Ascending aorta (tissue), 2 donors: ENCODE results near the gene SNX10. TPM values are rescaled to one million over a fixed set of nuclear protein-coding genes. Genes with fewer than 3 reads are reported as not detected.

Experiments
- DNase-seq, 2 donors: peaks; one replicate each; pipeline ENCODE4 v3.0.0-alpha.2; 2019; ENCODE audit warnings: low spot score in 2 of 2
- H3K27ac ChIP-seq, 2 donors: fragments of 200-600 bp; sonication (generic); one replicate each; pipeline ENCODE4 v1.5.1; 2016 to 2017; ENCODE audit warnings: mild to moderate bottlenecking in 1 of 2
- H3K27me3 ChIP-seq: fragments of 200-600 bp; sonication (generic); one replicate; pipeline ENCODE4 v1.5.1; 2017
- H3K36me3 ChIP-seq, 2 donors: fragments of 200-600 bp; sonication (generic); one replicate each; pipeline ENCODE4 v1.5.1; 2016
- H3K4me1 ChIP-seq, 2 donors: fragments of 200-600 bp; sonication (generic); one replicate each; pipeline ENCODE4 v1.5.1; 2016 to 2017; ENCODE audit warnings: mild to moderate bottlenecking in 1 of 2
- H3K4me3 ChIP-seq, 2 donors: fragments of 200-600 bp; sonication (generic); one replicate each; pipeline ENCODE4 v1.5.1; 2016 to 2017; ENCODE audit warnings: mild to moderate bottlenecking in 1 of 2
- H3K9me3 ChIP-seq, 2 donors: fragments of 200-600 bp; sonication (generic); one replicate each; pipeline ENCODE4 v1.5.1; 2016
- CTCF ChIP-seq, 3 experiments: fragments of 200-600 bp in 2 of 3; fragments of 450-650 bp in 1 of 3; sonication (generic) in 2 of 3; IDR thresholded peaks; one replicate each; pipeline ENCODE4 v1.5.1; 2016 to 2019; ENCODE audit warnings: antibody characterized with exemption in 3 of 3, mild to moderate bottlenecking in 1 of 3, moderate library complexity in 1 of 3
- intact Hi-C: fragments of 100-400 bp; cut with DNase I; formaldehyde crosslinking; loops from one replicate; pipeline ENCODE4 v1.15.1; 2023
- total RNA-seq: library from RNA; depleted of rRNA; stranded (reverse); fragments of >200 nt; gene quantifications from one replicate; pipeline ENCODE4 v1.1.0, GENCODE V29; 2016

SNX10 gene
- total RNA-seq, 1 donor from 2014 or later: 3.5 TPM

- Histone ChIP-seq H3K27ac (no peak overlapping the region), H3K4me3 (no peak overlapping the region), H3K36me3 (no peaks in the 10 kb centered on the region), H3K9me3 (no peaks in the 10 kb centered on the region), H3K27me3 (peaks cover 20% of the 10 kb centered on the region), H3K4me1 (peaks cover 0 to 4% of the 10 kb centered on the region in 2 donors)
- TF ChIP-seq CTCF (IDR thresholded peaks at IDR 0.05): no peak
- no peak for DNase-seq
- intact Hi-C loops: no loop called here
These were observed 86.4 kb downstream of the SNX10 start for GRCh38 chr7:26378016-26378415.

GRCh38 chr7:26379711-26380110, 88.0 kb downstream of the SNX10 start:
- peaks cover 15% of the 10 kb centered on the region for H3K27me3 ChIP-seq
- TF ChIP-seq CTCF (IDR thresholded peaks at IDR 0.05): no peak
- H3K27ac ChIP-seq: no peak overlapping the region
- peaks cover 0 to 4% of the 10 kb centered on the region in 2 donors for H3K4me1 ChIP-seq
- no peaks in the 10 kb centered on the region for H3K9me3 ChIP-seq
- intact Hi-C loops: no loop called here
- no peaks in the 10 kb centered on the region for H3K36me3 ChIP-seq
- DNase-seq: no peak
- H3K4me3 ChIP-seq: no peak overlapping the region

GRCh38 chr7:26381476-26382353, 90.1 kb downstream of the SNX10 start:
- no peaks in the 10 kb centered on the region for H3K36me3 ChIP-seq
- intact Hi-C loops: no loop called here
- TF ChIP-seq CTCF (IDR thresholded peaks at IDR 0.05): no peak
- no peaks in the 10 kb centered on the region for H3K9me3 ChIP-seq
- no peaks in the 10 kb centered on the region for H3K4me1 ChIP-seq
- no peak overlapping the region for H3K4me3 ChIP-seq
- no peak for DNase-seq
- H3K27me3 ChIP-seq: peaks cover 9% of the 10 kb centered on the region
- no peak overlapping the region for H3K27ac ChIP-seq

- DNase-seq: no peak
- TF ChIP-seq CTCF (IDR thresholded peaks at IDR 0.05): no peak
- H3K27me3 ChIP-seq: peaks cover 7% of the 10 kb centered on the region
- H3K9me3 ChIP-seq: no peaks in the 10 kb centered on the region
- H3K4me3 ChIP-seq: no peak overlapping the region
- intact Hi-C loops: no loop called here
- no peak overlapping the region for H3K27ac ChIP-seq
- no peaks in the 10 kb centered on the region for H3K36me3 ChIP-seq
- no peaks in the 10 kb centered on the region for H3K4me1 ChIP-seq
These were observed 93.6 kb downstream of the SNX10 start for GRCh38 chr7:26385240-26385639.

GRCh38 chr7:26387731-26388130, 96.1 kb downstream of the SNX10 start:
- Histone ChIP-seq H3K27ac (no peak overlapping the region), H3K36me3 (no peaks in the 10 kb centered on the region), H3K4me3 (no peak overlapping the region), H3K9me3 (no peaks in the 10 kb centered on the region), H3K27me3 (peaks cover 7% of the 10 kb centered on the region), H3K4me1 (no peaks in the 10 kb centered on the region)
- no peak for DNase-seq
- TF ChIP-seq CTCF (IDR thresholded peaks at IDR 0.05): no peak
- intact Hi-C loops: no loop called here
